C4-2B (cell line): ENCODE measurements around the gene SDK2.

Experiments
- H3K27ac ChIP-seq: fragments of 450-650 bp; 2 replicates; pipeline ENCODE4 v1.5.1; 2017
- CTCF ChIP-seq: fragments of 450-650 bp; conservative IDR thresholded peaks from 2 replicates; pipeline ENCODE4 v1.5.1; 2017; ENCODE audit warnings: mild to moderate bottlenecking
- ZFX ChIP-seq: fragments of 450-650 bp; IDR thresholded peaks from 2 replicates; pipeline ENCODE4 v1.6.1; 2017

Gene SDK2

GRCh38 chr17:73434154-73434553, 210.1 kb downstream of the SDK2 start:
- H3K27ac ChIP-seq, result no peak overlapping the region
- no peak for TF ChIP-seq CTCF
- no peak for TF ChIP-seq ZFX

GRCh38 chr17:73433501-73433900, 210.7 kb downstream of the SDK2 start:
- TF ChIP-seq ZFX (no peak), CTCF (no peak)
- no peak overlapping the region for H3K27ac ChIP-seq

GRCh38 chr17:73432624-73433190, 211.5 kb downstream of the SDK2 start:
- no peak for TF ChIP-seq CTCF
- no peak for TF ChIP-seq ZFX
- H3K27ac ChIP-seq, result no peak overlapping the region

- H3K27ac ChIP-seq, result no peak overlapping the region
- no peak for TF ChIP-seq CTCF
- no peak for TF ChIP-seq ZFX
Observed at GRCh38 chr17:73431401-73432205, 212.6 kb downstream of the SDK2 start.

- no peak for TF ChIP-seq ZFX
- TF ChIP-seq CTCF, result no peak
- H3K27ac ChIP-seq, result no peak overlapping the region
Observed at GRCh38 chr17:73430848-73431247, 213.4 kb downstream of the SDK2 start.

GRCh38 chr17:73430165-73430680, 214.0 kb downstream of the SDK2 start:
- H3K27ac ChIP-seq, result no peak overlapping the region; the same call in 1 of the 2 replicates
- TF ChIP-seq ZFX (no peak), CTCF (no peak)

GRCh38 chr17:73429440-73430164, 214.6 kb downstream of the SDK2 start:
- no peak overlapping the region; the same call in 1 of the 2 replicates for H3K27ac ChIP-seq
- no peak for TF ChIP-seq ZFX
- TF ChIP-seq CTCF, result peak; percentile 98
